Uterus (tissue), 2 donors: ENCODE data around the gene MACIR.

Source experiments
- CTCF ChIP-seq, 4 experiments: fragments of 200-600 bp in 2 of 4; fragments of 450-650 bp in 2 of 4; sonication (generic) in 2 of 4; IDR thresholded peaks; one replicate each; pipeline ENCODE4 v1.5.1; 2016 to 2019; ENCODE audit warnings: antibody characterized with exemption in 4 of 4, mild to moderate bottlenecking in 2 of 4, moderate library complexity in 1 of 4
- POLR2A ChIP-seq, 2 donors: fragments of 450-650 bp; IDR thresholded peaks; one replicate each; pipeline ENCODE4 v1.6.1; 2016; ENCODE audit warnings: antibody characterized with exemption in 2 of 2, mild to moderate bottlenecking in 1 of 2, moderate library complexity in 1 of 2

DNA sequence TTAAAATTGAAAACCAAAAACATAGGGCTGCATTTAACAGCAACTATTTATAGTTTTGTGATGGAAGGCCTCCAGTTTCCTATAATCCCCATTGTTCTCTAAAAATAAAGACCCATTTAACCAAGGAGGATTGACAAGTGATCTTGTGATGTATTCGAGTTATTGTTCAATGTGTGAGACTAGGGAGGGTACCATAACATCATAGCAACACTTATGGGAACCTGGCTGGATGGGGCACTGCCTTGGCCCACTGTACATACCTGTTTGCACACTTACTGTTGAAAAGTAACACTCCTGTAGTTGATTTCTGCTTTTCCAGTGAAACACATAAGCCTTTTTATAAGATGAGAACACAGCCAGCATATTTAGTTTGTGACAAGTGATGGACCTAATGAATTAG lies 32.3 kb downstream of the MACIR start:
- TF ChIP-seq POLR2A (IDR thresholded peaks at IDR 0.05) (no peak), CTCF (IDR thresholded peaks at IDR 0.05) (no peak)
